Stomach (tissue), 9 donors: ENCODE measurements around the gene NAA38. TPM values are rescaled to one million over a fixed set of nuclear protein-coding genes. Genes with fewer than 3 reads are reported as not detected.
A peak's percentile ranks its signal among the peaks of the same experiment; 100 is the strongest.

Experiments
- DNase-seq, 2 donors: peaks; one replicate each; pipeline versions ENCODE4 v3.0.0 to v3.0.0-alpha.2; 2013 to 2019
- H3K27ac ChIP-seq, 5 donors: fragments of 200-600 bp in 4 of 5; sonication (generic) in 4 of 5; one replicate each; pipeline ENCODE4 v1.5.1; 2013 to 2019; ENCODE audit warnings: mild to moderate bottlenecking in 1 of 5, moderate library complexity in 1 of 5
- H3K27me3 ChIP-seq, 3 donors: fragments of 200-600 bp; sonication (generic); one replicate each; pipeline ENCODE4 v1.5.1; 2017 to 2019; ENCODE audit warnings: mixed run types in 1 of 3
- H3K36me3 ChIP-seq, 4 donors: fragments of 200-600 bp; sonication (generic); 1 replicate in 3 of 4; 2 replicates in 1 of 4; pipeline ENCODE4 v1.5.1; 2016 to 2019
- H3K4me1 ChIP-seq, 4 donors: fragments of 200-600 bp; sonication (generic); one replicate each; pipeline ENCODE4 v1.5.1; 2016 to 2019
- H3K4me3 ChIP-seq, 4 donors: fragments of 200-600 bp; sonication (generic) in 3 of 4; one replicate each; pipeline ENCODE4 v1.5.1; 2016 to 2019; ENCODE audit warnings: mild to moderate bottlenecking in 1 of 4
- H3K9me3 ChIP-seq, 4 donors: fragments of 200-600 bp; sonication (generic); one replicate each; pipeline ENCODE4 v1.5.1; 2016 to 2019
- EP300 ChIP-seq: sonication (generic); formaldehyde crosslinking; IDR thresholded peaks from one replicate; pipeline ENCODE4 v1.6.1; 2017; ENCODE audit warnings: antibody characterized with exemption
- POLR2A ChIP-seq, 4 donors: fragments of 450-650 bp; IDR thresholded peaks; one replicate each; pipeline ENCODE4 v1.6.1; 2016; ENCODE audit warnings: antibody characterized with exemption in 4 of 4, control low read depth in 2 of 4, mild to moderate bottlenecking in 1 of 4, moderate library complexity in 1 of 4
- POLR2AphosphoS5 ChIP-seq, 3 donors: sonication (generic); formaldehyde crosslinking; IDR thresholded peaks; one replicate each; pipeline ENCODE4 v1.6.1; 2016; ENCODE audit warnings: antibody characterized with exemption in 3 of 3
- WGBS, 5 donors: extraction: QIAGEN DNeasy Blood & Tissue Kit in 3 of 5; methylation state at CpG; one replicate each; pipeline versions ENCODE4 v1.1.5 to v1.1.7; 2013 to 2018; 5-methylcytosine and 5-hydroxymethylcytosine counted together
- intact Hi-C: fragments of 100-400 bp; cut with DNase I; formaldehyde crosslinking; loops from one replicate; pipeline ENCODE4 v1.15.1; 2023; ENCODE audit warnings: low total_unique reads
- polyA plus RNA-seq, 3 donors: library from polyadenylated mRNA; stranded (reverse); fragments of 200-250 nt; gene quantifications; one replicate each; pipeline ENCODE4 v1.2.3, GENCODE V29; 2013
- total RNA-seq, 5 donors: library from RNA; depleted of rRNA; stranded (reverse); fragments of >200 nt; gene quantifications; one replicate each; pipeline versions ENCODE4 v1.1.0 to v1.2.3, GENCODE V29; 2014 to 2016
- TF ChIP-seq, protein P1 (sequence below), 7 experiments: fragments of 450-650 bp in 4 of 7; fragments of 200-600 bp in 3 of 7; sonication (generic) in 3 of 7; IDR thresholded peaks; one replicate each; pipeline ENCODE4 v1.5.1; 2016 to 2019; ENCODE audit warnings: antibody characterized with exemption in 7 of 7, control low read depth in 2 of 7, mild to moderate bottlenecking in 1 of 7
- donor health status: healthy with polysubstance abuse.
- donor health status: Bipolar disorder and iron deficiency.
- donor health status: healthy.

The NAA38 gene
- total and polyA plus RNA-seq, 8 donors = 42.0 to 281 (median 126) TPM

DNA sequence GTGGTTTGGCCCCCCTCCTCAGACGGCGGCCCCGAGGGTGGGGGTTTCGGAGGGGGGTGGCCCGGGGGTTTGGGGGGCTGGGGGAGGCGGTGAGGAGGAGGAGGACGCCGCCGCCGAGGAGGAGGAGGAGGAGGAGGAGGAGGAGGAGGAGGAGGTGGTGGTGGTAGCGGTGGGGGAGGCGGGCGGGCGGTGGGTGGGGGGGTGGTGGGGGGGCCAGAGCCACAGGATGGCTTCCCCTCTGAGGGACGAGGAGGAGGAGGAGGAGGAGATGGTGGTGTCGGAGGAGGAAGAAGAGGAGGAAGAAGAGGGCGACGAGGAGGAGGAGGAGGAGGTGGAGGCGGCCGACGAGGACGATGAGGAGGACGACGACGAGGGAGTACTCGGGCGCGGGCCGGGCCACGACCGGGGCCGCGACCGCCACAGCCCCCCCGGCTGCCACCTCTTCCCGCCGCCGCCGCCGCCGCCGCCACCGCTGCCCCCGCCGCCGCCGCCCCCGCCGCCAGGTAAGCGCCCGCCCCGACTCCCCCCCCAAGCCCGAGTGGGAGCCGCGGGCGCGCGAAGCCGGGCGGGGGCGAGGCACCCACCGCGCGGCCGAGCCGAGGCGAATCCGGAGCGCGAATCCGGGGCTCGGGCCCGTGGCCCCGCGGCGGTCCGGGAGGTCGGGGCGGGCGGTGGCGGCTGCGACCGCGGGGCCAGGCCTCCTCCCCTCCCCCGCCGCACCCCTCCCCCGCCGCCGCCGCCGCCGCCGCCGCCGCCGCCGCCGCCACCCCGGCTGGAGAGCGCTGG is 27.4 kb upstream of the NAA38 start:
- Histone ChIP-seq H3K27me3 (no peaks in the 10 kb centered on the region), H3K4me1 (peaks cover 30 to 84% (median 70%) of the 10 kb centered on the region in 4 donors), H3K4me3 (peak overlapping the region; percentile 78 to 93 (median 84)), H3K9me3 (no peaks in the 10 kb centered on the region), H3K27ac (peak overlapping the region; percentile 95 to 98 (median 97)), H3K36me3 (peaks cover 4 to 26% (median 17%) of the 10 kb centered on the region in 4 donors)
- peak; percentile 28 to 57 for DNase-seq
- intact Hi-C loops = no loop called here
- TF ChIP-seq POLR2AphosphoS5 (IDR thresholded peaks at IDR 0.05) = no peak
- TF ChIP-seq POLR2A (IDR thresholded peaks at IDR 0.05) = no peak
- no peak for TF ChIP-seq EP300
- TF ChIP-seq, protein P1, sequence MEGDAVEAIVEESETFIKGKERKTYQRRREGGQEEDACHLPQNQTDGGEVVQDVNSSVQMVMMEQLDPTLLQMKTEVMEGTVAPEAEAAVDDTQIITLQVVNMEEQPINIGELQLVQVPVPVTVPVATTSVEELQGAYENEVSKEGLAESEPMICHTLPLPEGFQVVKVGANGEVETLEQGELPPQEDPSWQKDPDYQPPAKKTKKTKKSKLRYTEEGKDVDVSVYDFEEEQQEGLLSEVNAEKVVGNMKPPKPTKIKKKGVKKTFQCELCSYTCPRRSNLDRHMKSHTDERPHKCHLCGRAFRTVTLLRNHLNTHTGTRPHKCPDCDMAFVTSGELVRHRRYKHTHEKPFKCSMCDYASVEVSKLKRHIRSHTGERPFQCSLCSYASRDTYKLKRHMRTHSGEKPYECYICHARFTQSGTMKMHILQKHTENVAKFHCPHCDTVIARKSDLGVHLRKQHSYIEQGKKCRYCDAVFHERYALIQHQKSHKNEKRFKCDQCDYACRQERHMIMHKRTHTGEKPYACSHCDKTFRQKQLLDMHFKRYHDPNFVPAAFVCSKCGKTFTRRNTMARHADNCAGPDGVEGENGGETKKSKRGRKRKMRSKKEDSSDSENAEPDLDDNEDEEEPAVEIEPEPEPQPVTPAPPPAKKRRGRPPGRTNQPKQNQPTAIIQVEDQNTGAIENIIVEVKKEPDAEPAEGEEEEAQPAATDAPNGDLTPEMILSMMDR (IDR thresholded peaks at IDR 0.05) = no peak
- 0 to 6% (median 1%) methylated on average over 5 to 64 of the region's 100 CpGs for WGBS, 5 donors

DNA sequence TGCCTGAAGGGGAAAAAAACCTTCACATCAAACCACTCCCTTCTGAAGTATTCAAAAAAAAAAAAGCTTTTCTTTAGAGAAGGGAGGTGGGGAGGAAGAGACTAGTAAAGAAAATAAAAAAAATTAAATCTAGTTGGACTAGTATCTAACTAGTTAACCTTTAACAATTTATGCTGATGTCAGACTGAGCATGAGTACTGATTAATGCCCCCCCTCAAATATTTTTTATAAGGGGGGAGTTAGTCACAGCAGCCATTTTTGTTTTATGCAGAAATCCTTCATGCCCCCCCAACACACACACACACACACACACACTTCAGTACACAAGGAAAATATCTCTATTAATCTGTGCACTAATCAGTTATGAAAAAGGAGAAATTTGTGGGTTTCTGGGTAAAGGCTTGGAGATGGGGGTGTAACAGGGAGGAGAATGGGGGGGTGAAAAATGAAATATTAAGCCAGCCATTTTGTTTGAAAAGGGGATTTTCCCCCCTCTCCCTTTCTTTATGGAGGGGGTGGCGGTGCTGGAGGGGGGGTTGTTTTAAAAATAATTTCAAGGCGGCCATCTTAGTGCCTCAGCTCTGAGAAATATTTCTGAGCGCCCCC is 26.5 kb upstream of the NAA38 start:
- intact Hi-C loops = no loop called here
- no peaks in the 10 kb centered on the region for H3K27me3 ChIP-seq
- H3K9me3 ChIP-seq = no peaks in the 10 kb centered on the region
- peak overlapping the region; percentile 78 to 93 (median 84) for H3K4me3 ChIP-seq
- 0 to 9% (median 5%) methylated on average over 3 of the region's 3 CpGs for WGBS, 5 donors
- DNase-seq = peak in 1 of 2 donors; percentile 83
- peaks cover 21 to 78% (median 61%) of the 10 kb centered on the region in 4 donors for H3K4me1 ChIP-seq
- TF ChIP-seq POLR2A (IDR thresholded peaks at IDR 0.05) = no peak
- no peak for TF ChIP-seq EP300
- TF ChIP-seq POLR2AphosphoS5 (IDR thresholded peaks at IDR 0.05) = no peak
- TF ChIP-seq, protein P1 (IDR thresholded peaks at IDR 0.05) = no peak
- H3K36me3 ChIP-seq = peaks cover 4 to 34% (median 21%) of the 10 kb centered on the region in 4 donors
- H3K27ac ChIP-seq = peak overlapping the region in 4 of 5 donors; percentile 95 to 98 (median 98)

DNA sequence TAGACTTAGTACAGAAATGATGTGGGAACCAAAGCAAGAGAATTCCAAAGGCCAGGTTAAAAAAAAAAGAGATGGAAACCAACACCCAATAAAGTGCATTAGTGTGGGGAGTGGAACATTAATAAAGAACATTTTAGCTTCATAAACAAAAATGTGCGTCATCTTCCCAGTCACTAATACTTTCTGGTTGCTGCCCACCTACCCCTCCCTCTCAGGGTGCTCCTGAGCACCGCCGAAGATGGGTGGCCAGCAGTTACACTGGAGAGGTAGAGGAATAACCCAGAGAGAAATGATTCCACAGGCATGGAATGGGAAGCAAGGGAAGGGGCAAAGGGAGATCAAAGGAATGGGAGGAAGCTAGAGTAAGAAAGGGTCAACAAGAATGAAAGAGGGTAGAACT is 25.3 kb upstream of the NAA38 start:
- peaks cover 4 to 41% (median 26%) of the 10 kb centered on the region in 4 donors for H3K36me3 ChIP-seq
- intact Hi-C loops = no loop called here
- peaks cover 8 to 66% (median 49%) of the 10 kb centered on the region in 4 donors for H3K4me1 ChIP-seq
- H3K27ac ChIP-seq = peak overlapping the region in 4 of 5 donors; percentile 95 to 98 (median 98)
- no peaks in the 10 kb centered on the region for H3K27me3 ChIP-seq
- WGBS, 5 donors = 64 to 81% (median 76%) methylated on average over 3 of the region's 3 CpGs
- H3K4me3 ChIP-seq = no peak overlapping the region
- no peak for DNase-seq
- no peaks in the 10 kb centered on the region for H3K9me3 ChIP-seq
- TF ChIP-seq, protein P1 (IDR thresholded peaks at IDR 0.05) = no peak
- no peak for TF ChIP-seq EP300
- TF ChIP-seq POLR2A (IDR thresholded peaks at IDR 0.05) = no peak
- TF ChIP-seq POLR2AphosphoS5 (IDR thresholded peaks at IDR 0.05) = no peak

DNA sequence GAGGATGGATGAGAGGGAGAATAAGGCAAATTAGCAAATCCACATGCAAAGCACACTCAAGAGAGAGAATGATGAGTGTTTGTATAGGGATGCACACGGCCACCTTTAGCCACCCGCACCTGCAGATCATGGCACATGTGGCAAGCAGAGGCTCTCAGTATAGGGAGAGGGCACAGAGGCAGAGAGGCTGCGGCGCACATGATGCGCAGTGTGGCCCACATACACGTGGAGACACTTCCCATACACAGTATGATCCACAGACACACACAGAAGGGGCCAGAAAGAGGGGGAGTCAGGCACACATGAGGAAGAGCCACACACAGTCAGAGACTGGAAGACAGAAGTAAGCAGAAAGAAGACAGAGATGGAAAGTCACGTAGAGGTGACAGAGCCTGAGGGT is 24.7 kb upstream of the NAA38 start:
- Histone ChIP-seq H3K4me1 (peaks cover 8 to 62% (median 45%) of the 10 kb centered on the region in 4 donors), H3K36me3 (peaks cover 4 to 41% (median 27%) of the 10 kb centered on the region in 4 donors), H3K27me3 (no peaks in the 10 kb centered on the region), H3K9me3 (no peaks in the 10 kb centered on the region), H3K27ac (peak overlapping the region in 4 of 5 donors; percentile 95 to 98 (median 98)), H3K4me3 (no peak overlapping the region)
- intact Hi-C loops = no loop called here
- TF ChIP-seq POLR2AphosphoS5 (IDR thresholded peaks at IDR 0.05) (no peak), POLR2A (IDR thresholded peaks at IDR 0.05) (no peak), EP300 (no peak)
- TF ChIP-seq, protein P1 (IDR thresholded peaks at IDR 0.05) = no peak
- DNase-seq = no peak
- 64 to 78% (median 73%) methylated on average over 7 of the region's 7 CpGs for WGBS, 5 donors
